Measurements from ENCODE around the gene POU2F3.

The POU2F3 gene

GRCh38 chr11:120316880-120317688 lies 77.1 kb downstream of the POU2F3 start:
- no peak for DNase-seq (ENCODE audit: low read depth in 1 of 2, low spot score in 1 of 2)

GRCh38 chr11:120317689-120318480 lies 77.9 kb downstream of the POU2F3 start:
- no peak for DNase-seq (ENCODE audit: low read depth in 1 of 2, low spot score in 1 of 2)

GRCh38 chr11:120318906-120319305 lies 79.0 kb downstream of the POU2F3 start:
- DNase-seq (ENCODE audit: low read depth in 1 of 2, low spot score in 1 of 2): no peak

- DNase-seq (ENCODE audit: low read depth in 1 of 2, low spot score in 1 of 2): peak in 1 of 2 donors; percentile 15
Observed at GRCh38 chr11:120324932-120325810, 85.2 kb downstream of the POU2F3 start, which contains the start of gene TLCD5. TSS of gene TLCD5 (plus strand) at chr11:120325299. CDS start at chr11:120327442, 2,143 bp downstream.

GRCh38 chr11:120326228-120326627 lies 86.3 kb downstream of the POU2F3 start:
- no peak for DNase-seq (ENCODE audit: low read depth in 1 of 2, low spot score in 1 of 2)

GRCh38 chr11:120326845-120327281 lies 86.9 kb downstream of the POU2F3 start:
- DNase-seq (ENCODE audit: low read depth in 1 of 2, low spot score in 1 of 2): no peak

- DNase-seq (ENCODE audit: low read depth in 1 of 2, low spot score in 1 of 2): no peak
Observed at GRCh38 chr11:120327311-120327710, 87.4 kb downstream of the POU2F3 start.

- DNase-seq (ENCODE audit: low read depth in 1 of 2, low spot score in 1 of 2): no peak
Observed at GRCh38 chr11:120329556-120329955, 89.6 kb downstream of the POU2F3 start.

GRCh38 chr11:120330045-120330444 lies 90.1 kb downstream of the POU2F3 start:
- DNase-seq (ENCODE audit: low read depth in 1 of 2, low spot score in 1 of 2): no peak

GRCh38 chr11:120331301-120331996 lies 91.5 kb downstream of the POU2F3 start:
- no peak for DNase-seq (ENCODE audit: low read depth in 1 of 2, low spot score in 1 of 2)

- no peak for DNase-seq (ENCODE audit: low read depth in 1 of 2, low spot score in 1 of 2)
Observed at GRCh38 chr11:120332822-120333716, 93.1 kb downstream of the POU2F3 start.

- DNase-seq (ENCODE audit: low read depth in 1 of 2, low spot score in 1 of 2): no peak
Observed at GRCh38 chr11:120333801-120334200, 93.9 kb downstream of the POU2F3 start.

GRCh38 chr11:120334332-120334731 lies 94.4 kb downstream of the POU2F3 start:
- no peak for DNase-seq (ENCODE audit: low read depth in 1 of 2, low spot score in 1 of 2)

GRCh38 chr11:120334894-120335462 lies 95.0 kb downstream of the POU2F3 start:
- DNase-seq (ENCODE audit: low read depth in 1 of 2, low spot score in 1 of 2): no peak

GRCh38 chr11:120335556-120335907 lies 95.6 kb downstream of the POU2F3 start:
- no peak for DNase-seq (ENCODE audit: low read depth in 1 of 2, low spot score in 1 of 2)

- DNase-seq (ENCODE audit: low read depth in 1 of 2, low spot score in 1 of 2): peak; percentile 33 to 67
Observed at GRCh38 chr11:120335908-120336640, 96.1 kb downstream of the POU2F3 start, which contains the start of gene ARHGEF12. TSS of gene ARHGEF12 (plus strand) at chr11:120336413. CDS start at chr11:120337244, 831 bp downstream.

GRCh38 chr11:120336641-120337354 lies 96.9 kb downstream of the POU2F3 start:
- DNase-seq (ENCODE audit: low read depth in 1 of 2, low spot score in 1 of 2): no peak
